Nephron (organoid): ENCODE measurements around the gene KCTD5.

Experiments
- H3K27ac Mint-ChIP-seq, 3 experiments: 2 replicates each; pipeline ENCODE4 v1.8.0; 2020; ENCODE audit warnings: mixed read lengths in 3 of 3, mild to moderate bottlenecking in 2 of 3, moderate library complexity in 1 of 3
- H3K27me3 Mint-ChIP-seq: 2 replicates; pipeline ENCODE4 v1.8.0; 2021; ENCODE audit warnings: low read depth, mild to moderate bottlenecking, moderate library complexity, mixed read lengths
- H3K36me3 Mint-ChIP-seq: 2 replicates; pipeline ENCODE4 v1.8.0; 2020; ENCODE audit warnings: low read depth, mixed read lengths
- H3K4me1 Mint-ChIP-seq: 2 replicates; pipeline ENCODE4 v1.8.0; 2020; ENCODE audit warnings: mixed read lengths
- H3K4me3 Mint-ChIP-seq, 3 experiments: 2 replicates each; pipeline ENCODE4 v1.8.0; 2020; ENCODE audit warnings: mild to moderate bottlenecking in 3 of 3, mixed read lengths in 3 of 3, moderate library complexity in 2 of 3
- H3K9me3 Mint-ChIP-seq: 2 replicates; pipeline ENCODE4 v1.8.0; 2020; ENCODE audit warnings: mixed read lengths
- TF ChIP-seq, protein P1 (sequence below), 3 experiments: fragments of 200-600 bp; sonication (generic); IDR thresholded peaks; one replicate each; pipeline ENCODE4 v1.5.0; 2021; ENCODE audit warnings: antibody characterized with exemption in 3 of 3; ENCODE audit not compliant: unreplicated experiment in 3 of 3

Gene KCTD5

DNA sequence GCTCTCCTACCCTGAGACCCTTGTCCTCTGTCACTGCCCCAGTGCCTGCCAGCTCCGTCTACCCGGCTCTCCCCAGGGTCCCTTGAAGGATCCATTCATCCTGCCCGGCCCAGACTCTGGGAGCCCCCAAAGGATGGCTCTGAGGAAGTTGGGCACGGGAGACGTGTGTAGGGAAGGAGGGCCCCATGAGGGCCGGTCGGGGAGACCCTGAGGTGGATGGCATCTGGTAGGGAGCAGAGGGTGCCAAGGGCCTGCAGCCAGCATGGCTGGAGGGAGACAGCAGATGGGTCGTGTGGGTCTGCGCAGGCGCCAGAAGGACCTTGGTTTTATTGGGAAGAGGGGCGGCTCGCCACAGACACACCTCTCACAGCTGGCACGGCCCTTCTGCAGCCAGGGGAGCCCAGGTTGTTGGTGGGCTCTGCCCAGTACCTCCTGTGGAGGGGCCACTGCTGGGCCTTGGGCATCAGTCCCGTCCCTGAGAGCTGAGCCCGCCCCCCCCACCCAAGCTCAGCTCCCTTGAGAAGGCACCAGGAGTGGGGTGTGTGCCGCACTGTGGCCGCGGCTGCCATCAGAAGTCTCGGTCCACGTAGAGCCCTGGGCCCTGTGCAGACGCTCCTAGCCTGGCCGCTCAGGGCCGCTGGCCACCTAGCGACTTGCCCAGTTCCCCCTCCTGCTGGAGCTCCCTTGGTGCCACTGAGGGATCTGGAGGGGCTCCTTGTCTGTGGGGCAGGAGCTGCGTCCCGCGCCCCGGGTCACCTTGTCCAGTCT is 16.0 kb downstream of the KCTD5 start:
- H3K4me3 Mint-ChIP-seq = no peak overlapping the region
- H3K27me3 Mint-ChIP-seq = no peaks in the 10 kb centered on the region
- H3K9me3 Mint-ChIP-seq = no peaks in the 10 kb centered on the region
- H3K27ac Mint-ChIP-seq = no peak overlapping the region
- TF ChIP-seq, protein P1, sequence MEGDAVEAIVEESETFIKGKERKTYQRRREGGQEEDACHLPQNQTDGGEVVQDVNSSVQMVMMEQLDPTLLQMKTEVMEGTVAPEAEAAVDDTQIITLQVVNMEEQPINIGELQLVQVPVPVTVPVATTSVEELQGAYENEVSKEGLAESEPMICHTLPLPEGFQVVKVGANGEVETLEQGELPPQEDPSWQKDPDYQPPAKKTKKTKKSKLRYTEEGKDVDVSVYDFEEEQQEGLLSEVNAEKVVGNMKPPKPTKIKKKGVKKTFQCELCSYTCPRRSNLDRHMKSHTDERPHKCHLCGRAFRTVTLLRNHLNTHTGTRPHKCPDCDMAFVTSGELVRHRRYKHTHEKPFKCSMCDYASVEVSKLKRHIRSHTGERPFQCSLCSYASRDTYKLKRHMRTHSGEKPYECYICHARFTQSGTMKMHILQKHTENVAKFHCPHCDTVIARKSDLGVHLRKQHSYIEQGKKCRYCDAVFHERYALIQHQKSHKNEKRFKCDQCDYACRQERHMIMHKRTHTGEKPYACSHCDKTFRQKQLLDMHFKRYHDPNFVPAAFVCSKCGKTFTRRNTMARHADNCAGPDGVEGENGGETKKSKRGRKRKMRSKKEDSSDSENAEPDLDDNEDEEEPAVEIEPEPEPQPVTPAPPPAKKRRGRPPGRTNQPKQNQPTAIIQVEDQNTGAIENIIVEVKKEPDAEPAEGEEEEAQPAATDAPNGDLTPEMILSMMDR (IDR thresholded peaks at IDR 0.05; ENCODE audit: unreplicated experiment in 3 of 3) = no peak
- H3K4me1 Mint-ChIP-seq = peaks cover 4% of the 10 kb centered on the region
- H3K36me3 Mint-ChIP-seq = peaks cover 6% of the 10 kb centered on the region

DNA sequence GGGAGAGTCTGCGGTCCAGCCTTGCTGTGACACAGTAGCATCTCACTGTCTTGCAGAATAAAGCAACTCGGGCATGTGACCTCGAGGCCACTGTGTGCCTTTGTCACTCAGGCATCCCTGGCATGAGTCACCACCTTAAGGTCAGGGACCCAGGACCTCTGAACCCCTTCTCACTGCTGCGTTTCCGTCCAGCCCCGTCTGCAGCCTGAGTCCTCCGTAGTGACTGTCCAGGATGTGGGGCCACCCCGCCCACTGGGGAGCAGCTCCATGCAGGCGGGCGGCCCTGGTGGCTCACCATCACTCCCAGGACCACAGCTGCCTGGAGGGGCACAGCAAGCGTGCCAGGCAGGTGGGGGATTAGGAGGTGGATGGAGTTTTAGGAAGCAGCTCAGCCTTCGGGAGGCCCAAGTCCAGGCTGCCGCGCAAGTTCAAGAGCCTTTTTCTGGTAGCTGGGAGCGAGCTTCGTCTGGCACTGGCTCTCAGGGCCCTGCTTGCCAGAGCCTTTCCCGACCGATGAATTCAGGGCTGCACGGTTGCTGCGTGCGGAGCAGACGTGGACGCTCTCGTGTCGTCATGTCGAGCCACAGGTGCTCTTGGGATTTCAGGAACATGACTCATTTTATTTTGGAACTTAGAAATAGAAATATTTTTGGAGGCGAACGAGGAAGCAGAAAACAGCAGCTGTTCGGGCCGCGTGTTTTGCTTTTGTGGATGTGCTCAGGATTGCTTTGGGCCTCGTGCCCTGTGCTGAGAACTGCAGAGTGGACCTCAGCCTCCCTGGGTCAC is 16.8 kb downstream of the KCTD5 start:
- Mint-ChIP-seq H3K4me3 (no peak overlapping the region), H3K36me3 (peaks cover 6% of the 10 kb centered on the region), H3K4me1 (no peaks in the 10 kb centered on the region), H3K9me3 (no peaks in the 10 kb centered on the region), H3K27ac (no peak overlapping the region), H3K27me3 (no peaks in the 10 kb centered on the region)
- TF ChIP-seq, protein P1 (IDR thresholded peaks at IDR 0.05; ENCODE audit: unreplicated experiment in 3 of 3) = no peak

DNA sequence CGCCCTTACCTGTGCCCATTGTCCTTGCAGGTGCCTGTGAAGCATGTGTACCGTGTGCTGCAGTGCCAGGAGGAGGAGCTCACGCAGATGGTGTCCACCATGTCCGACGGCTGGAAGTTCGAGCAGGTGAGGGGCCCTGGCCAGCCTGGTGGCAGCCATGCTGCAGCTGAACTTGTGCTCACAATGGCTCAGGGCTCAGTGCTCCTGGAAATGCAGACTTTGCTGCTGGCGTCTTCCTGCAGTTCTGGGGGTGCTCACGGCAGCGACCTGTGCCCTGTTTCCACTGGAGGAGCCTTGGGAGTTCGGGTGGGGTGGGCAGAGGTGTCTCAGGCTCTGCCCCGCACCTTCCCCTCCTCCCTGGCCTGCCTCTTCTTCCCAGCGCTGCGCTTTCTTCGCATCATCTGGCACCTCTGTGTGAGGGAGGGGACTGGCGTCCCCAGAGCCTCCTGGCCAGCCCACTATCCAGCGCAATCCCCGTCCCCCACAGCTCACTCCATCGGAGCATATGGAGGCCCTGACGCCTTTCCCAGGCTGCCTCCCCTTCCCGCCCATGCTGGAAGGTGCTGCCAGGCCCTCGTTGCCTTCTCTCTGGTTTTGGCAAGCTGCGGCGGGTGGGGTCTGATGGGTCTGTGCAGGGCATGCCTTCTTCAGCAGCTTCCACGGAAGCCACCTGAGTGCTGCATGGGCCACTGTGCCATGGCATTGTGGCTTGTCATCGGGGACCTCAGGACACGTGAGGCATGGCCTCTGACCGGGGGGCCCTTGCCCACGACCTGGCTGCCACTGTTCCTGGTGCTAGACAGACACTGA is 17.7 kb downstream of the KCTD5 start:
- H3K27me3 Mint-ChIP-seq = no peaks in the 10 kb centered on the region
- H3K4me1 Mint-ChIP-seq = no peaks in the 10 kb centered on the region
- H3K4me3 Mint-ChIP-seq = no peak overlapping the region
- no peak overlapping the region for H3K27ac Mint-ChIP-seq
- H3K36me3 Mint-ChIP-seq = peaks cover 6% of the 10 kb centered on the region
- no peaks in the 10 kb centered on the region for H3K9me3 Mint-ChIP-seq
- TF ChIP-seq, protein P1 (IDR thresholded peaks at IDR 0.05; ENCODE audit: unreplicated experiment in 3 of 3) = no peak

DNA sequence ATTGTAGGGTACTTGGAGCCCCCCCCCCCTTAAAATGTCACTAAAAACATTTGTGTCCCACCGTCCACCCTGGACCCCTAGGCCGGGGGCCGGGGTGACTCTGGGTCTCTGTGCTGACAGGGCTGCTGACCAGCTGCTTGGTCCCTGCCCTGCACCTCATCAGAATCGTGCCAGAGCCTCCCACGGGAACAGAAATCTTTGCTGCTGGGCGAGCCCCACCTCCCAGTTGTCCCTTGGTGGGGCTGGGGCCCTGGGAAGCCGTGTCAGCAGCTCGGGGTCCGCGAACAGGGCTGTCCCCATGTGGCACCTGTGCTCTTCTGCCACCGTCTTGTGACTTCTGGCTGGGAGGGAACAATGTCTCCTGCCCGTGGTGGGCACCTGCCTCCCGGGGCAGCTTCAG is 18.5 kb downstream of the KCTD5 start:
- H3K4me1 Mint-ChIP-seq = no peaks in the 10 kb centered on the region
- TF ChIP-seq, protein P1 (IDR thresholded peaks at IDR 0.05; ENCODE audit: unreplicated experiment in 3 of 3) = no peak
- no peak overlapping the region for H3K4me3 Mint-ChIP-seq
- H3K36me3 Mint-ChIP-seq = peaks cover 6% of the 10 kb centered on the region
- no peak overlapping the region for H3K27ac Mint-ChIP-seq
- no peaks in the 10 kb centered on the region for H3K27me3 Mint-ChIP-seq
- no peaks in the 10 kb centered on the region for H3K9me3 Mint-ChIP-seq

DNA sequence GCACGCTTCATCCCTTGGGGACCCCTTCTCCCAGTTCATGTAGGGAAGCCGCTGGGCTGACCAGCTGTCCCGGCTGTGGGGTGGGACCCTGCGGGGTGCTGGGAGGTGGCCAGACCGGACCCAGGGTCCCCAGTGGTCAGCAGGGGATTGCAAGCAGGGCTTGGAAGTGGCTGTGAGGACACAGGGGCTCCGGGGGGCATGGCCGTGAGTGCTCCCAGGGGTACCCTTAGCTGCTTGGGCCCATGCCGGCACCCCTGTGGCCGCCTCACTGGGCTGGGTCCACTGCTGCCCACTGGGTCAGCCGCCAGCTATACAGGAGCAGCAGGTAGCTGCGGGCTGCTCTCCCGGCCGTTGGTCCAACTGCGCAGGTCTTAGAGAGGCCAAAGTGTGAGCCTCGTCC is 18.9 kb downstream of the KCTD5 start:
- TF ChIP-seq, protein P1 (IDR thresholded peaks at IDR 0.05; ENCODE audit: unreplicated experiment in 3 of 3) = no peak
- Mint-ChIP-seq H3K27ac (no peak overlapping the region), H3K4me3 (no peak overlapping the region), H3K4me1 (no peaks in the 10 kb centered on the region), H3K36me3 (peaks cover 6% of the 10 kb centered on the region), H3K9me3 (no peaks in the 10 kb centered on the region), H3K27me3 (no peaks in the 10 kb centered on the region)
